Fibroblast of lung (primary cell): Measurements from ENCODE around the gene OR1M1.

ENCODE experiments used
- CTCF ChIP-seq, 2 donors: IDR thresholded peaks in 1 of 2; conservative IDR thresholded peaks in 1 of 2; 1 replicate in 1 of 2; 2 replicates in 1 of 2; pipeline ENCODE4 v1.5.1; 2011 to 2012; ENCODE audit warnings: low read length in 2 of 2, control low read depth in 1 of 2, inconsistent platforms in 1 of 2, low read depth in 1 of 2, mild to moderate bottlenecking in 1 of 2
- EZH2 ChIP-seq: IDR thresholded peaks from 2 replicates; pipeline ENCODE4 v1.5.1; 2012; ENCODE audit warnings: low read length, control low read depth, mild to moderate bottlenecking; ENCODE audit errors: missing control alignments

- TF ChIP-seq CTCF (conservative IDR thresholded peaks at IDR 0.05 in 1 of 2, IDR thresholded peaks at IDR 0.05 in 1 of 2; ENCODE audit: low read depth in 1 of 2, low read length in 2 of 2) (no peak), EZH2 (no peak)
Measured at GRCh38 chr19:9140159-9140874, 53.5 kb downstream of the OR1M1 start, which contains the start of gene ZNF317.
